Type B pancreatic cell (in vitro differentiated cells): Measurements from ENCODE around the gene ALDH1A1. TPM values are rescaled to one million over a fixed set of nuclear protein-coding genes. Genes with fewer than 3 reads are reported as not detected.
A peak's percentile ranks its signal among the peaks of the same experiment; 100 is the strongest.

Experiments used
- DNase-seq: peaks from one replicate; pipeline ENCODE4 v3.0.0; 2021; ENCODE audit warnings: mixed read lengths; ENCODE audit not compliant: unreplicated experiment; ENCODE audit errors: extremely low spot score
- H3K27ac Mint-ChIP-seq: 2 replicates; pipeline ENCODE4 v1.8.0; 2021; ENCODE audit warnings: mild to moderate bottlenecking, mixed read lengths
- H3K27me3 Mint-ChIP-seq: 2 replicates; pipeline ENCODE4 v1.8.0; 2021; ENCODE audit warnings: mixed read lengths
- H3K36me3 Mint-ChIP-seq: 2 replicates; pipeline ENCODE4 v1.8.0; 2021; ENCODE audit warnings: mixed read lengths
- H3K4me1 Mint-ChIP-seq: one replicate; pipeline ENCODE4 v1.8.0; 2021; ENCODE audit warnings: mixed read lengths; ENCODE audit not compliant: unreplicated experiment
- H3K4me3 Mint-ChIP-seq: 2 replicates; pipeline ENCODE4 v1.8.0; 2021; ENCODE audit warnings: mild to moderate bottlenecking, mixed read lengths
- H3K9me3 Mint-ChIP-seq: 2 replicates; pipeline ENCODE4 v1.8.0; 2021; ENCODE audit warnings: mixed read lengths
- CTCF ChIP-seq: fragments of 200-600 bp; sonication (generic); conservative IDR thresholded peaks from 2 replicates; pipeline ENCODE4 v1.5.0; 2021; ENCODE audit warnings: antibody characterized with exemption, mild to moderate bottlenecking
- total RNA-seq: library from RNA; stranded (reverse); gene quantifications from 2 replicates; pipeline ENCODE4 v1.2.1, GENCODE V29; 2021; ENCODE audit warnings: low replicate concordance

The ALDH1A1 gene
- total RNA-seq, 1 donor from 2014 or later: 242 TPM

- Mint-ChIP-seq H3K4me3 (no peak overlapping the region), H3K36me3 (no peaks in the 10 kb centered on the region), H3K27ac (peak overlapping the region; percentile 42), H3K27me3 (no peaks in the 10 kb centered on the region), H3K9me3 (no peaks in the 10 kb centered on the region), H3K4me1 (peaks cover 14% of the 10 kb centered on the region)
- TF ChIP-seq CTCF: no peak
- DNase-seq: no peak
These were observed 95.2 kb downstream of the ALDH1A1 start for GRCh38 chr9:72857624-72857996.

DNA sequence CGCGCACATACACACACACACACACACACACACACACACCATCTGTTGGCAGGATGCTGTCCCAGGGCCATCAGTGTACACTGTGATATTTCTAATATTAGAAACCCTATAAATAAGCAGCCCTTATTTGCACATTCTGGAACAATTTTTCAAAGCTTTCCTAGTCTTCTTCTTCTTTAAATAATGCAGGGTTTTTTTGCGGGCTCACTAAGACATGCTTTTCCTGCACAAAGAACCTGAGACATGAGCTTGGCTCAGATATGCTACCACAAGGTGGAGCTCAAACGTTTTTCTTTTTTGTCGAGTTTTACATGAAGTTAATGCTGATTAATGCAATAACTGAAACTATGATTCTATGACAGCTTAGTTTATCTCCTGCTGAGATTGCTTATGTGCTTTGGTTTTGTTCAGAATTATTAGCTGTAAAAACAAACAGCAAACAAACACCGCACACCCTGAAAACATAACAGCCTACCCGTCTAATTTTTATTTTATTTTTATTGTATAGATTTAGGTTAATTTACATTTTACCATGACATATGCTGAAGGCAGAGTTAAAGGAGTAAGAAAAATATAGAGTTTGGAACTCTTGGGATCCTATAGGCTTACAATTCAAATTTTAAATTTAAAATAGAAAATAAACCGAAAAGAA, 95.8 kb downstream of the ALDH1A1 start:
- TF ChIP-seq CTCF: peak; percentile 80
- no peaks in the 10 kb centered on the region for H3K9me3 Mint-ChIP-seq
- DNase-seq: no peak
- H3K4me1 Mint-ChIP-seq: peaks cover 14% of the 10 kb centered on the region
- H3K4me3 Mint-ChIP-seq: no peak overlapping the region
- H3K27ac Mint-ChIP-seq: no peak overlapping the region
- no peaks in the 10 kb centered on the region for H3K36me3 Mint-ChIP-seq
- no peaks in the 10 kb centered on the region for H3K27me3 Mint-ChIP-seq

DNA sequence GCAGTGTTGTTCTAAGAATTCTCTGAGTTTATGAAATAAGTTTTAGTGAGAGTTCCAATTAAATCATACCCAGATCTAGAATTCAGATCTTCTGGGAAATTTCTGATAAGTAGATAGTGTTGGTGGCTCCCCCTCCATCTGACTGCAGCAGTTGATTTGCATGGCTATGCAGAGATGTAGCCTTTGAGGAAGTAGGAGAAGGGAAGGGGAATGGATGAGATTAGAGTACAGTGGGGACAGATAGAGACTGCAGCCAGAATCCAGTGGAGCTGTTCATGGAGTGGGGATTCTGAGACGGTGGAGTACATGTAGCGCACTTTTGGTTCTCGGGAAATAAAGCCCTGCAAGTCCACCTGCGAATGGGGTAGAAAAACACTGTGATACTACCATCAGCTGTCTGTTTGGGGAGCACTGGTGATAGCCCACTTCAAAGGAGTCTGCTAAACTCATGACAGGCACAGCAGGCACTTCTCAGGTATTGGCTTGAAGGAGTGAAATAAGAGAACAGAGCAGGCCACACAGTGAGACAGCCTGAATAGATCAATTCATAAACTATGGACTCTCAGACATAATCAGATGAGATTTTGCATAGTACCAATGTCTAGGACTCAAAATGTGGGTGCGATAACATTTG, 96.8 kb downstream of the ALDH1A1 start:
- TF ChIP-seq CTCF: no peak
- Mint-ChIP-seq H3K27me3 (no peaks in the 10 kb centered on the region), H3K4me3 (no peak overlapping the region), H3K9me3 (no peaks in the 10 kb centered on the region), H3K4me1 (peaks cover 14% of the 10 kb centered on the region), H3K36me3 (no peaks in the 10 kb centered on the region), H3K27ac (no peak overlapping the region)
- DNase-seq: no peak

DNA sequence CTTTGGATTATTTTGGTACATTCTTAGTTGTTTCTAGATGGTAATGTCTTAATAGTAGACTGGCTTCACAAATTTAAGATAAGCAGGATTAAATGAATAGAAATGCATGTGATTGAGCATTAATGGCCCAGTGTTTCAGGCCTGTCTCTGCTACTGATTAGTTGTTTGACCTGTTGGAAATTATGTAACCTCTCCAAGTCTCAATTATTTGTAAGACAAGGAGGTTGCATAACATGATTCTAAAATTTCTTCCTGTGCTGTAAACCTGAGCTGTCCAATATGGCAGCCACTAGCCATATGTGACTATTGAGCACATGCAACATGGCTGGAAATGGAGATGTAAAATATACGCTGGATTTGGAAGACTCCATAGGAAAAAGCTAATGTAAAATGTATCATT, 97.5 kb downstream of the ALDH1A1 start:
- TF ChIP-seq CTCF: no peak
- H3K27ac Mint-ChIP-seq: no peak overlapping the region
- no peak for DNase-seq
- H3K4me3 Mint-ChIP-seq: no peak overlapping the region
- no peaks in the 10 kb centered on the region for H3K36me3 Mint-ChIP-seq
- H3K9me3 Mint-ChIP-seq: no peaks in the 10 kb centered on the region
- H3K27me3 Mint-ChIP-seq: no peaks in the 10 kb centered on the region
- H3K4me1 Mint-ChIP-seq: peaks cover 14% of the 10 kb centered on the region

Other genes starting within 250 kb of the ALDH1A1 start
- 923 and 5,513 TPM in 2 replicates for gene ANXA1, start 198.8 kb upstream of the ALDH1A1 start, total RNA-seq